Esophagus squamous epithelium (tissue), 4 donors: ENCODE measurements around the gene TAB2.

Source experiments
- CTCF ChIP-seq, 6 experiments: fragments of 450-650 bp in 4 of 6; fragments of 200-600 bp in 2 of 6; sonication (generic) in 2 of 6; IDR thresholded peaks; one replicate each; pipeline ENCODE4 v1.5.1; 2016 to 2019; ENCODE audit warnings: antibody characterized with exemption in 6 of 6, mild to moderate bottlenecking in 4 of 6, moderate library complexity in 4 of 6
- POLR2A ChIP-seq, 4 donors: fragments of 450-650 bp; IDR thresholded peaks; one replicate each; pipeline ENCODE4 v1.6.1; 2017; ENCODE audit warnings: antibody characterized with exemption in 4 of 4, mild to moderate bottlenecking in 4 of 4, moderate library complexity in 3 of 4

GRCh38 chr6:149433881-149434280, 116.4 kb downstream of the TAB2 start:
- no peak for TF ChIP-seq CTCF (IDR thresholded peaks at IDR 0.05)
- TF ChIP-seq POLR2A (IDR thresholded peaks at IDR 0.05) = no peak
